Kasumi-1 (cell line): Measurements from ENCODE around the gene NPC1.
"Not testable (repeated sequence)": the region's sequence is repeated elsewhere in the genome, so short reads cannot be mapped to it uniquely, and the experiment has no call there.

Experiments used
- DNase-seq, 2 experiments: peaks; one replicate each; lab custom pipeline; 2025; lab: John Stamatoyannopoulos, UW

The NPC1 gene

DNA sequence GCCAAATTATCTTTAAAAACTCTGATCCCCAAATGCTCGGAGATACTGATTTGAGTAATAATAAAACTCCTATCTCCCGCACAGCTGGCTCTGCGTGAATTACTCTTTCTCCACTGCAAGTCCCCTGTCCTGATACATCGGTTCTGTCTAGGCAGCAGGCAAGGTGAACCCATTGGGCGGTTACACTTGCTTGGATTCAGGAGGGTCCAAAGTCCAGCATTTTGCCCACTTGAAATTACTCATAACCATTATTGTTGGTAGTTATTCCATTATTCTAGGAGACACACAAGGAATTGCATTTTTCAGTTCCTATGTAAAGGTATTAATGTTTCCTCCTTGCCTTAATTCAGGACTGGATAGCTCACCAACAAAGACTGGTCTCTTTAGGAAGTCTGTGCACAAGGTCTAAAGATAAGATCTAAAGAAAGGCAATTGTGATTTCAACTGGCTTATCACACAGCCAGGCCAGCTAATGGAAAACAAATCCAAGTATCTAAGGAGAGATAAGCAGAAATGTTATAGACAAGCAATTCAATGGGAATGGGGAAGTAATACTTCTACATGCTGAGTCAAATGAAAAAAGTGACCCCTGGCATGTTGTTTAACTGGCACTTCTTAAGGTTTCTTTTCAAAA is 23.2 kb upstream of the NPC1 start:
- no peak for DNase-seq

DNA sequence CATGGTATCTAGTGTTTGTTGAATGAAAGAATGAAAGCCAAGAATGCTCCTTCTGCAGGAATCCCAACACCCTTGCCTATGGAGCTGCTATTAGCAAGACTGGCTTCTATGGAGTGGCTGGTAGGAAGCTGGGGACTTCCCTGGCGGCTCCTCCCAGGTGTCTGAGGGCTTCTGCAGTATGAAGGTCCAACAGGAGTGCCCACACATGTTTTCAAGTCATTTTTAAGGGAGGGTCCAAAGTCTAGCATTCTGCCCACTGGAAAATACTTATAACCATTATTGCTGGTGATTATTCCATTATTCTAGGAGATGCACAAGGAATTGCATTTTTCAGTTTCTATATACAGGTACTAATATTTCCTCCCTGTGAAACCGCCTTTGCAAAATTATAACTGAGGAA is 21.9 kb upstream of the NPC1 start:
- DNase-seq: no peak

DNA sequence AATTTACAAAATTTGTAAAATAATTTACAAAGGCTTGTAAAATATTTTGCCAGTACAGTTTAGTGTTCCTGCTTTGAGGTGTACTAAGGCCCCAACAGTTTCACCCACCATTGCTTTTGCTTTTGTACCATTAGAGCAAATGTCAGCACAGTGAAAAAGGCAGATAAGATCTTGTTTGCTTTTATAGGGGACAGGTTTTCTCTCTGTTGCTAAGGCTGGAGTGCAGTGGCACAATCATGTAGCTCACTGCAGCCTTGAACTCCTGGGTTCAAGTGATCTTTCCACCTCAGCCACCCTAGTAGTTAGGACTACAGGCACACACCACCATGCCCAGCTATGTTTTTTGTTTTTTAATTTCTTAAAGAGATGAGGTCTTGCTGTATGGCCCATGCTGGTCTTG is 19.6 kb upstream of the NPC1 start:
- DNase-seq: no peak

DNA sequence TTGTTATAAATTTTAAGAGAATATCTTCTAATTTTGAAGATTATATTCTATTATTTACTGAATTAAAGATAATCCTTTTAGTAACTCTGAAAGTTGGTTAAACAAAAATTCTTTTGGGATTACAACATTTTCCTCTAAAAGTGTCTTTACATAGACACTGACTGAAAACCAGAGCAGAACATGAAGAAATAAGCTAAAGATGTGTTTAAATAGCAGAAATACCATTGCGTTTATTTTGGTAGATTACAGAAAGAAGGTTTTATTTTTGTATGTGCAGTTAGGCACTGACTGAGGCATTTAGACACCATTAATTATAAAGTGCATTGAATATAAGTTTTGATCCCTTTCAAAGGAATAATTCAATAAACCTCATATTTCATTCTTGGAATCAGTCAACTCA is 13.5 kb upstream of the NPC1 start:
- no peak for DNase-seq

DNA sequence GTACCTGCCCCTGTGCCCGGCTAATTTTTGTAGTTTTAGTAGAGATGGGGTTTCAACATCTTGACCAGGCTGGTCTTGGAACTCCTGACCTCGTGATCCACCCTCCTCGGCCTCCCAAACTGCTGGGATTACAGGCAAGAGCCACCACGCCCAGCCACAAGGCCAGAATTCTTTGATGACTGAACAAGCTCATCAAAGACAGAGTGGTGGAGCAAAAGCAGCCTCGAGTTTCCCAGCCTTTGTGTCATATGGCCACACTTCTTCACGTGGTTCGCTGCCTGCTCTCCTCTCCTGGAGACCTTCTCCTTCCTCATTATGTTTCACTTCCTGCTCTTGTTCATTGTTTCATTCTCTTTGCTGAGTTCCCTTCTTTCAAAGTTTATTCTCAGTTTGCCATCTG is 9.9 kb upstream of the NPC1 start:
- DNase-seq: no peak

DNA sequence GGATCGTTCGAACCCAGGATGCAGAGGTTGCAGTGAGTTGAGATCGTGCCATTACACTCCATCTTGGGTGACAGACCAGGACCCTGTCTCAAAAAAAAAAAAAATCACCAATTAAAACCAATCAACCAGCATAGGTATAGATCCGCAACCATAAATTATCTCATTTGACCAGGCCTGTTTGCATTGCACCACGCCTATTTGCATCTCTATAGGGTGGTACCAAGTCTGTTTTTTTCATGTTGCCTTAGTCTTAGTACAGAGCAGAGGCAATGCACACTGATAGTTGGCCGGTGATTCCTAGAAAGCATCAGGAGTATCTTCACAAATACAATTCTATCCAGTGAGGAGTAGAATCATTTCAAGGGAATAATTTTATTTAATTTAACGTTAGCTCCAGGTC is 9.3 kb upstream of the NPC1 start:
- no peak for DNase-seq

DNA sequence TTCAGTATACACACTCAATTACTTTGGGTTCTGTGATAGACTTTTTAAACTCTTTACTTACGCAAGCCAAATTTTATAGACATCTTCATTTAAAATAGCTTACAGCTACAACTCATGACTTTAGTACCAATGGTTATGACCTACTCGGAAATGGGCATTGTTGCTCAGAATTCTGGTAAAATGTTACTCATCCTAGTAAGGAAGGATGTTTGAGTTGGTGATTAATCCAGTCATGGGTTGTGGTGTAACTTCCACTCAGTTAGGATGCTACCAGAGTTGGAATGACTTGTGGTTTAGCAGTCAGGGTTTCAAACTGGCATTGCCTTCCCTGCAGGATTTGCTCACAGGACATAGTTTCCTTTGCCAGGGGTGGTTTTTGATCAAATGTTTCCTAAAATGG is 7.4 kb upstream of the NPC1 start:
- DNase-seq: no peak

DNA sequence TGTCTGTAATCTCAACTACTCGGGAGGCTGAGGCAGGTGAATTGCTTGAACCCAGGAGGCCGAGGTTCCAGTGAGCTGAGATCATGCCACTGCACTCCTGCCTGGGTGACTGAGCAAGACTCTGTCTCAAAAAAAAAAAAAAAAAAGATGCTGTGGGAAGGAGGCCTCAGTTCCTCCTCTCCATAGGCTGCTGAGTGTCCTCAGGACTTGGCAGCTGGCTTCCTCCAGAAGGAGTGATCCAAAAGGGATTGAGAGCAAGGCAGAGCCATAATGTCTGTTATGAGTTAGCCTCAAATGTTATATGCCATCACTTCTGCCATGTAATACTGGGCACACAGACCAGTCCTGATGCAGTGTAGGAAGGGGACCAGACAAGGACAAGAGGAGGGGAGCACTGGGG is 6.6 kb upstream of the NPC1 start:
- DNase-seq: no peak

DNA sequence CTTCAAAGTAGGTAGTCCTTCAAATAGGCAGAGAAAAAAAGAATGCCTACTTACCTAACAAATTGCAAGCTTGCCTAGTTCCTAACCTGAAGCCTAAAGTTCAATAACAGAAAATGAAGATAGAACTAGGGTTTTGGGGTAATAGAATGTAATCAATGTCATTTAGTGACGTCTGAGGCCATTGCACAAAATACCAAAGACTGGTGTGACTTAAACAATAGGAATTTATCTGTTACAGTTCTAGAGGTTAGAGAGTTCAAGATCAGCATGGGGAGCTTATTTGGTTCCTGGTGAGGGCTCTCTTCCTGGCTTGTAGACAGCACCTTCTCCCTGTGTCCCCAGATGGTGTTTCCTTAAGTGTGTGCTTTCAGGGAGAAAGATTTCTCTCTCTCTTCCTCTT is 4.7 kb upstream of the NPC1 start:
- DNase-seq: no peak

DNA sequence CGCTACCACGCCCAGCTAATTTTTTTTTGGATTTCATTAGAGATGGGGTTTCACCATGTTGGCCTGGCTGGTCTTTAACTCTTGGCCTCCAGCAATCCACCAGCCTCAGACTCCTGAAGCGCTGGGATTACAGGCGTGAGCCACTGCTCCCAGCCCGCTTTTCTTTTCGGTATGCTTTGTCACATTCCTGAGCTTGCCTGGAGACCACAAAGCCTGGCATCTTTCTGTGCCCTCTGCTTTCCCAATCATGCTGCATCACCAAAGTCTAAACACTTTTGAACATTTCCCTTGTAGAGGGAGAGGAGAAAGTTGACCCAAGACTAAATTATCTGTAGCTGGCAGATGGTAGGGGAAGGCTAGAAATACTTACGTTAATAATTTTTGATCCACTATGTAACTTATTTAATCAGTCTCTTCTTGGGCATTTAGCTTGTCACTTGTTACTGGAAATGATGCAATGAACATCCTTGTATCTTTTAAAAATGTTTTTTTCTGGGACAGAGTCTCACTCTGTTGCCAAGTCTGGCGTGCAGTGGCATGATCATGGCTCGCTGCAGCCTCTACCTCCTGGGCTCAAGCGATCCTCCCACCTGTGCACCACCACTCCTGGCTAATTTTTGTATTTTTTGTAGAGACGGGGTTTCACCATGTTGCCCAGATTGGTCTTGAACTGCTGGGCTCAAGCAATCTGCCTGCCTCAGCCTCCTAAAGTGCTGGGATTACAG is 2.7 kb upstream of the NPC1 start:
- no peak for DNase-seq

DNA sequence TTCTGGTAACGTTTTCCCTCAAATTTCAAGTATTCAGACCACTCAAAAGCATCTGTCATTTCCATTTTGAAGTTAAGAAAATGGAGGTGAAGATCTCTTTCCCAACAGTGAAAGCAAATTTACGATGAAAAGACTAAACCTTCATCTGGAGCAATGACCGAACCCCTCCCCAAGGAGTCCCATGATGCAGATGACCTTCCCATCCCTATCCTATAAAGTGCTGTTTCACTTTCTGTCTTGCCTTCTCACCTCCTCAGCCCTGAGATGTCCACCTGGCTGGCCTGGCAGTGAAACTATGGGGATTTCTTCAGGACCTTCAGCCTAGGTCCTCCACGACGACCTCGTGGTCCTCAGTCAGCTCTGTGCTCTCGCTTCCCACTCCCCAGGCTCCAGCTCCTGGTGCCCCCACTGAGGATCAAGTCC is 925 bp upstream of the NPC1 start:
- DNase-seq: no peak

DNA sequence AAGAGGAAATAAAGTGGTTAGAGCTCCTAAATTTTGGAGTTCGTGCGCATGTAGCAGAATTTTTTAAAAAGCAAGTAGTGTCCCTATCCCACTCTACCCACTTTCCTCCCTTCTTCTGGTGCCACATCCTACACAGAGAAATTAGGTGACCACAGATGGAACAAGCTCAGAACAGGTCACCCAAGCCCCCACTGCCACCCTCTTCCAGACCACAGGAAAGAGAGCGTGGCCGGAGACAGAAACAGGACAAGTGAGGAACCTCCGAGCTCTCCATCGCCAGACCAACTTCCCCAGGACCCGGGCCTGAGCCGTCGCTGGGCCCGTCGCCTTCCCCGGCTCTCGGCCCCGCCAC is 433 bp downstream of the NPC1 start:
- DNase-seq: no peak

DNA sequence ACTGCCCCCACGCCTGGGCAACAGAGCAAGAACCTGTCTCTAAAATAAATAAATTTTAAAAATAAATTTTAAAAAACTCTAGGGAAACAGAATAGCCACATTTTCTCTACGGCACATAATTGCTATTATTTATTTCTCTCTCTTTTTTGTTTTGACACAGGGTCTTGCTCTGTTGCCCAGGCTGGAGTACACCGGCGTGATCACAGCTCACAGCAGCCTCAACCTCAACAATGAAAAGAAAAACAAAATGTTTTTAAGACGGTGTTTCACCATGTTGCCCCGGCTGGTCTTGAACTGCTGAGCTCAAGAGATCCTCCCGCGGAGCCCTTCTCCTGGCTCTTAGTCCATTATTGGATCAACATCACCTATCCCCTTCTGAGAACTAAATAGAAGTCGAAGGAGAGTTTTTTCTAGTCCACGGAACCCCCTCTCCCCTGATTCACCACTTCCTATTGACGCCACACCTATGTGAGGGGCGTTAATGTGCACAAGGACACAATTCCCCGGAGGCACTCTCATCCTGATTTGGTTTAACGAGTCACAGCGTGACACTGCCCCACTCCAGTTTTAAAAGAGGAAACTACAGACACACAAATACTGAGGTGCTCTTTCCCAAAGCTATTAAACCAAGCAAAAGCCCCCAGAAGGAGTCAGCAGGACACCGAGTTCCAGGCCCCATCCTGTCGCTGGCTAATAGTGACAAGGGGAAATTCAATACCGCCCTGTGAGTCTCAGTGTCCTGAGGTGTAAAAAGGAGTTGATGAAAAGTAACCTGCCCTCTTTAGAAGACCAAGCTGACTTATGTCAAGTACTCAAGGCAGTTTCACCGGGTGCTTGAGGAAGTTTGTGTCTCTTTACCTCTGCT is 1.1 kb downstream of the NPC1 start:
- DNase-seq: peak in 1 of 2 experiments; percentile 8

DNA sequence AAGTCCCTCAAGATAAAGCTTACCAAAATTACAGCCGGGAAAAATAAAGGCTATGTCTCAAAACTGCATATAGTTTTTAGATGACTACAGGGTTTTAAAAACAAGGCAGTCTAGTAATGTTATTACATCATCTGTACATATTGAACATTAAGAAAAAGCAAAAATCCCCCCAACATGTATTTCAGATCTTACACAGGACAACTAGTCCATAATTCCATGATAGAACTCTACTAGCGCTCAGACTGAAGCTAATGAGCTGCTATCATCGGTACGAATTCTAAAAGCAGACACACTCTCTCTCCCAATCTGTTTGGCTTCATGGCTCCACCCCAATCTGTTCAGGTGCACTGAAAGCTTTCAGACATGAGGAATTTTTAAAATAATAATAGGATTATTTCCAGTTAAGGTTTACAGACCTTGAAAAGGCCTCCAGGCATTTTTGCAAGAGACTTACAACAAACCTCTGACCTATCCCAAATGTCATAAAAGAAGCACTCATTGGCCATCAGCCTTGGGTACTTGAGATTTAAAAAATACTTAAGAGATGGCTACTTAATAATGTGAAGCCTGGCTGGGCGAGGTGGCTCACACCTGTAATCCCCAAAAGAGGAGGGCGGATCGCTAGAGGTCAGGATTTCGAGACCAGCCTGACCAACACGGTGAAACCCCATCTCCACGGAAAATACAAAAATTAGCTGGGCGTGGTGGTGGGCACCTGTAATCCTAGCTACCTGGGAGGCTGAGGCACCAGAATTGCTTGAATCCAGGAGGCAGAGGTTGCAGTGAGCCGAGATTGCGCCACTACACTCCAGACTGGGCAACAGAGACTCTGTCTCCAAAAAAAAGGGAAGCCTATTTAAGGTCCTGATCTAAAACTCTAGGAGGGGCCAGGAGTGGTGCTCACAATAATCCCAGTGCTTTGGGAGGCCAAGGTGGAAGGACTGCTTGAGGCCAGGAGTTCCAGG is 2.0 kb downstream of the NPC1 start:
- DNase-seq: peak in 1 of 2 experiments; percentile 4

DNA sequence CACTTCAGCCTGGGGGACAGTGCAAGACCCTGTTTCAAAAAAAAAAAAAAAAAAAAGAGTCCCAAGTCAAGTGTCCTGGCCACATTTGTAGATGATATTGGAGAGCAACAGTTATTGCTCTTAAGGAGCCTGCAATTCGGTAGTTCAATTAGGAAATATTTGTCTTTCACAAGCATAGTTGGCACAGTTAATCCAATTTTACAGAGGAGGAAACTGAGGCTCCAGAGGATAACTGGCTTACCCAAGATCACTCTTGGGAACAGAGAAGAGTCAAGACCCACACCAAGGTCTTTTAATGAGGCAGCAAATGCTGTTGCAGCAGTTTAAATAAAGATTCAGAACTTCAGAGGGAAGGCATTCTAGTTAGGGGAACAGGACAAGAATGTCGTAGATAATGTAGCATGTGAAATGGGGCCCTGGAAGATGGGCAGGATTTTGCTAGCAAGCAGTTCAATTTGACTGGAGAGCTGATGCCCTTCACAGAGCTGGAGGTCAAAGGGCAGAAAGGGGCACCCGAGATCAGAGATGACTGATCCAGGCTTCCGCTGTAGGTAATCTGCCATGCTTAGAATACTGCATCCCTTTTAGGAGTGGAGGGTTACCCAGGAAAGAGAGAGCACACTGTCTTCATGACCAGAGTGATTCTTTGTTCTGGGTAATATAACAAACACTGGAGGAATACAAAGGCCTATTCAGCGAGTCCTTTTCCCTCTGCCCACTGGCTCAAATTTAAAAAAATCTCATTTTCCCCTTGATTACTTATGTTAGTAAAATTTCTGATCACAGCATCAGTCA is 3.0 kb downstream of the NPC1 start:
- DNase-seq: no peak

DNA sequence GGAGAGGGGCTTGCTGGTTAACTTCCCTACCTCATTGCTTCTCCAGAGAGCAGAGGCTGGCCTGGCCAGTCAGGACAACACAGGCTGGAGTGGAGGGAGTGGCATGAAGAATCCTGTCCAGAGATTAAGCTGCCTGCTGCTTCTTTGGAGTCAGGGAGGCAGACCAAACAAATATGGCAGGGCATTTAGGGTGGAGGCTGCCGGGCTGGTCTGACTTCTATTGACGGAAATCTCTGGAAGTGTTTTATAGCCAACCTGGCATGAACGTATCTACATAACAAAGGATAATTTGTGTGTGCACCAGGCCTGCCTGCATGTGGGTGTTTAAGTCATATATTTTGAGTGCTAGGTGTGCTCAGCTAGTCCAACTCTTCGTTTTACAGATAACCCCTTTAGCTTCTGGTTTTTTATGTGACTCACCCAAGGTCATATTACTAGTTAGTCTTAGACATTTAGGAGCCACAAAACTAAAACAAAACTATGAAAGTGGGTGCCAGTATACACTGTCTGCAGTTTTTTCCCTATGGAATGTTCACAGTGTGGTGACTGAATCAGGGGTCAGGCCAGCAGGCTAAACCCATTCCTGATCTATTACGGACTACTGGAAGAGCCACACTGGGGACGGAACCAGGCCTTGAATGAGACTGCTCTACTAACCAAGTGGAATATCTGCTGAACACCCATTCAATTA is 5.5 kb downstream of the NPC1 start:
- DNase-seq: no peak

DNA sequence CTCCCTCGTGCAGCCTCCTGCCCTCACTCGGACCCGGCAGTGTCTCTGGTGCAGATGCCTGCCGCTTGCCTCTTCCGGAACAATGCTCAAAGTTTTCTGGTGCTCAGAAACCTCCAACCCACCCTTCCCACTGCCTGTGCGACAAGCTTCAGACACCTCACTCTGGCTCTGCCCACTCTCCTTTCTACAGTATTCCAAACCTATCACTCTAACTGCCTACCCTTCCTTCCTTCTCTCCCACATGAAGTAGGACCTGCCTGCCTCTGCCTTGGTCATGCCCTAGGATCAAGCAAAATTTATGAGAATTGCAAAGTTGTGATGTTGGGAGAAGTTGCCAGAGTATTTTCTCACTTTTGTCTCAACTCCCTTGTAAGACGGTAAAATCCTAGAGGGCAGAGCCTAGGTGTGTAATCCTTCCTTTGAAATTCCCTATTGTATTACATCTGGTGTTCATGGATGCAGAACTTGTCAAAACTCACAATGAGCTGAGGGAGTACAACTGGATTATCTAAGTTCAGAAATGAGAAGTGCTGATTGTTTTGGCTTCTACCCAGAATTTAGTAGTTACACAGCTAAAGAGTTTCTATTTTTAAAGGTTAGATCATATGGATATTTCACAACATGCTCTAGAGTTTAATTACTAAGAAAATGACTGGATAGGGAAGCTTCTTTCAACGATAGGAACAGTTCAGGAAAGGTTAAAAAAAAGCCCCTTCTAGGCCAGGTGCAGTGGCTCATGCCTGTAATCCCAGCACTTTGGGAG is 7.2 kb downstream of the NPC1 start:
- peak in 1 of 2 experiments; percentile 18 for DNase-seq

DNA sequence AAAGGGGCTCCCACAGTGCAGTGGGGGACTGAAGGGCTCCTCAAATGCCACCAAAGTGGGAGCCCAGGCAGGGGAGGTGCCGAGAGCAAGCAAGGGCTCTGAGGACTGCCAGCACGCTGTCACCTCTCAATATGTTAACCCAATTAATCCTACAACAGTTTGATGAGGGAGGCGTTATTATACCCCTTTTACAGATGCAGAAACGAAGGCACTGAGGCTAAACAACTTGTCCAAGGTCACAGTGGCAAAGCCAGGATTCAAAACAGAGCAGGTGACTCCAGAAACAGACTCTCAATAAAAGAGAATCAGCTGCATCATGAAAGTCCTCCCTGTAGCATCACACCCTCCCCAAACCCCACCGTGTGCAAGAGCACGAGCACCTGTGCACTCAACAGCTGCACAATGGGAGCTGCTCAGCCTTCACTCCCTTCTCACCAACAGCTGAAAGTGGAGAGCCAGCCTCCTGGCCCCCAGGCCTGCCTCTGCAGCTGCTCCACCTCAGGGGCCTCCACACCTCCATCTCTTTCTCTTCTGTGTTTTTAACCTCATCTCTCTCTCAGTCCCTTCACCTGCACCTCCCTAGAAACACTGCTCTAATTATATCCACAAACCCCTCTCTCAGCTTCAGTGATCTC is 8.1 kb downstream of the NPC1 start:
- DNase-seq: no peak

DNA sequence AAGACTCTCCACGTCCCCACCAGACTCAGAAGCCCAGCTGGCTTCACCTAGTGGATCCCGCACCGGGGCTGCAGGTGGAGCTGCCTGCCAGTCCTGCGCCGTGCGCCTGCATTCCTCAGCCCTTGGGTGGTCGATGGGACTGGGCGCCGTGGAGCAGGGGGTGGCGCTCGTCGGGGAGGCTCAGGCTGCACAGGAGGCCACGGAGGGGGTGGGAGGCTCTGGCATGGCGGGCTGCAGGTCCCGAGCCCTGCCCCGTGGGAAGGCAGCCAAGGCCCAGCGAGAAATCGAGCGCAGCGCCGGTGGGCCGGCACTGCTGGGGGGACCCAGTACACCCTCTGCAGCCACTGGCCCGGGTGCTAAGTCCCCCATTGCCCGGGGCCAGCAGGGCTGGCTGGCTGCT is 8.8 kb downstream of the NPC1 start:
- not testable (repeated sequence) for DNase-seq
